H9 (cell line): ENCODE measurements around the gene DTX3L. TPM values are rescaled to one million over a fixed set of nuclear protein-coding genes. Genes with fewer than 3 reads are reported as not detected.

Experiments used
- DNase-seq: peaks from one replicate; pipeline ENCODE4 v3.0.0-alpha.2; 2017
- H2AFZ ChIP-seq: one replicate; pipeline ENCODE4 v1.6.1; 2013; ENCODE audit warnings: mild to moderate bottlenecking, low read length, control low read depth, moderate library complexity
- H2AK5ac ChIP-seq: 2 replicates; pipeline ENCODE4 v1.6.1; 2013; ENCODE audit warnings: low read length, control low read depth, mixed read lengths; ENCODE audit not compliant: insufficient read length
- H2BK120ac ChIP-seq: one replicate; pipeline ENCODE4 v1.6.1; 2013; ENCODE audit warnings: low read depth, mild to moderate bottlenecking, low read length, control low read depth, inconsistent platforms; ENCODE audit not compliant: poor library complexity, severe bottlenecking
- H2BK12ac ChIP-seq: 2 replicates; pipeline ENCODE4 v1.6.1; 2013; ENCODE audit warnings: low read length, control low read depth, mixed read lengths, low read depth; ENCODE audit not compliant: insufficient read length
- H2BK15ac ChIP-seq: 2 replicates; pipeline ENCODE4 v1.6.1; 2013; ENCODE audit warnings: low read depth, low read length, control low read depth
- H2BK20ac ChIP-seq: one replicate; pipeline ENCODE4 v1.6.1; 2013; ENCODE audit warnings: low read depth, mild to moderate bottlenecking, low read length, control low read depth, inconsistent platforms; ENCODE audit not compliant: poor library complexity, severe bottlenecking
- H2BK5ac ChIP-seq: 2 replicates; pipeline ENCODE4 v1.6.1; 2013; ENCODE audit warnings: low read length, control low read depth, mixed read lengths; ENCODE audit not compliant: insufficient read length
- H3K14ac ChIP-seq: 2 replicates; pipeline ENCODE4 v1.6.1; 2013; ENCODE audit warnings: low read length, control low read depth; ENCODE audit not compliant: insufficient read depth
- H3K18ac ChIP-seq: 2 replicates; pipeline ENCODE4 v1.6.1; 2013; ENCODE audit warnings: low read depth, mild to moderate bottlenecking, mixed read lengths, low read length, control low read depth; ENCODE audit not compliant: insufficient read length
- H3K23ac ChIP-seq: 2 replicates; pipeline ENCODE4 v1.6.1; 2013; ENCODE audit warnings: low read length, control low read depth, mixed read lengths, low read depth; ENCODE audit not compliant: insufficient read length
- H3K23me2 ChIP-seq: 2 replicates; pipeline ENCODE4 v1.6.1; 2013; ENCODE audit warnings: low read depth, mild to moderate bottlenecking, mixed read lengths, low read length, control low read depth; ENCODE audit not compliant: insufficient read length, poor library complexity, severe bottlenecking
- H3K27ac ChIP-seq: 2 replicates; pipeline ENCODE4 v1.5.1; 2013; ENCODE audit warnings: low read length, control low read depth, mixed read lengths, low read depth; ENCODE audit not compliant: insufficient read length
- H3K27me3 ChIP-seq: 2 replicates; pipeline ENCODE4 v1.6.1; 2013; ENCODE audit warnings: low read length, control low read depth, inconsistent platforms; ENCODE audit not compliant: insufficient read depth
- H3K4ac ChIP-seq: 2 replicates; pipeline ENCODE4 v1.6.1; 2013; ENCODE audit warnings: low read depth, mild to moderate bottlenecking, control low read depth, inconsistent platforms, low read length, moderate library complexity
- H3K4me1 ChIP-seq: 2 replicates; pipeline ENCODE4 v1.6.1; 2013; ENCODE audit warnings: low read length, control low read depth, inconsistent platforms; ENCODE audit not compliant: insufficient read depth
- H3K4me2 ChIP-seq: 2 replicates; pipeline ENCODE4 v1.6.1; 2013; ENCODE audit warnings: low read length, control low read depth, mixed read lengths; ENCODE audit not compliant: insufficient read length, insufficient read depth
- H3K56ac ChIP-seq: 2 replicates; pipeline ENCODE4 v1.6.1; 2013; ENCODE audit warnings: low read depth, mild to moderate bottlenecking, mixed read lengths, low read length, control low read depth; ENCODE audit not compliant: insufficient read length
- H3K79me1 ChIP-seq: 2 replicates; pipeline ENCODE4 v1.6.1; 2013; ENCODE audit warnings: low read depth, mild to moderate bottlenecking, moderate library complexity, low read length, control low read depth, inconsistent platforms; ENCODE audit not compliant: insufficient read depth, poor library complexity, severe bottlenecking
- H3K79me2 ChIP-seq: 2 replicates; pipeline ENCODE4 v1.6.1; 2013; ENCODE audit warnings: low read length, control low read depth, inconsistent platforms; ENCODE audit not compliant: insufficient read depth
- H3K9ac ChIP-seq: 2 replicates; pipeline ENCODE4 v1.6.1; 2013; ENCODE audit warnings: low read length, control low read depth, mixed read lengths; ENCODE audit not compliant: insufficient read length; ENCODE audit errors: extremely low read depth
- H3K9me3 ChIP-seq: one replicate; pipeline ENCODE4 v1.6.1; 2013; ENCODE audit warnings: low read depth, low read length, inconsistent platforms; ENCODE audit not compliant: control insufficient read depth
- H3T11ph ChIP-seq: one replicate; pipeline ENCODE4 v1.6.1; 2013; ENCODE audit warnings: mild to moderate bottlenecking, low read length, control low read depth, inconsistent platforms
- H4K20me1 ChIP-seq: one replicate; pipeline ENCODE4 v1.6.1; 2013; ENCODE audit not compliant: control insufficient read depth, insufficient read length, insufficient read depth
- H4K5ac ChIP-seq: 2 replicates; pipeline ENCODE4 v1.6.1; 2013; ENCODE audit warnings: low read depth, mild to moderate bottlenecking, mixed read lengths, low read length, control low read depth; ENCODE audit not compliant: insufficient read length
- H4K8ac ChIP-seq: replicated peaks from 2 replicates; pipeline ENCODE4 v1.6.1; 2013; ENCODE audit warnings: low read length, control low read depth, mixed read lengths, low read depth; ENCODE audit not compliant: insufficient read length
- H4K91ac ChIP-seq: 2 replicates; pipeline ENCODE4 v1.6.1; 2013; ENCODE audit warnings: low read depth, mild to moderate bottlenecking, moderate library complexity, mixed read lengths, low read length, control low read depth; ENCODE audit not compliant: insufficient read length
- H3K27ac Mint-ChIP-seq, 3 experiments: 2 replicates in 2 of 3; 3 replicates in 1 of 3; pipeline ENCODE4 v1.8.0; 2020 to 2021; ENCODE audit warnings: mixed read lengths in 3 of 3, mild to moderate bottlenecking in 1 of 3, moderate library complexity in 1 of 3
- H3K27me3 Mint-ChIP-seq: 2 replicates; pipeline ENCODE4 v1.8.0; 2021; ENCODE audit warnings: low read depth, mild to moderate bottlenecking, moderate library complexity, mixed read lengths
- H3K36me3 Mint-ChIP-seq, 3 experiments: 2 replicates in 2 of 3; 3 replicates in 1 of 3; pipeline ENCODE4 v1.8.0; 2020 to 2021; ENCODE audit warnings: low read depth in 3 of 3, mixed read lengths in 3 of 3; ENCODE audit not compliant: insufficient read depth in 1 of 3
- H3K4me1 Mint-ChIP-seq, 2 experiments: 2 replicates each; pipeline ENCODE4 v1.8.0; 2020; ENCODE audit warnings: mixed read lengths in 2 of 2
- H3K4me3 Mint-ChIP-seq, 2 experiments: 2 replicates in 1 of 2; 3 replicates in 1 of 2; pipeline ENCODE4 v1.8.0; 2020 to 2021; ENCODE audit warnings: mild to moderate bottlenecking in 2 of 2, mixed read lengths in 2 of 2, moderate library complexity in 1 of 2
- H3K9me3 Mint-ChIP-seq, 2 experiments: 2 replicates in 1 of 2; 3 replicates in 1 of 2; pipeline ENCODE4 v1.8.0; 2020; ENCODE audit warnings: mild to moderate bottlenecking in 2 of 2, mixed read lengths in 2 of 2, moderate library complexity in 1 of 2
- WGBS: extraction: QIAGEN DNeasy Blood & Tissue Kit; methylation state at CpG from one replicate; pipeline ENCODE4 v1.1.7; 2013; ENCODE audit warnings: missing lambda C conversion rate, low lambda C conversion rate, mixed read lengths; ENCODE audit not compliant: insufficient read length; ENCODE audit errors: extremely low coverage; 5-methylcytosine and 5-hydroxymethylcytosine counted together
- total RNA-seq: library from RNA; stranded (reverse); gene quantifications from 2 replicates; pipeline ENCODE4 v1.2.1, GENCODE V29; 2021
- TF ChIP-seq, protein P1 (sequence below): fragments of 200-600 bp; sonication (generic); conservative IDR thresholded peaks from 3 replicates; pipeline ENCODE4 v1.8.0; 2021; ENCODE audit warnings: antibody characterized with exemption, mild to moderate bottlenecking

DTX3L gene
- total RNA-seq, 1 experiment from 2014 or later, result 7.5 TPM

GRCh38 chr3:122598556-122598955 is 34.4 kb downstream of the DTX3L start:
- no peaks in the 10 kb centered on the region for H3K27me3 ChIP-seq

More at GRCh38 chr3:122598556-122598955, 34.4 kb downstream of the DTX3L start:
- Histone ChIP-seq H3K79me2 (no peaks in the 10 kb centered on the region), H2BK12ac (no peak overlapping the region), H2BK120ac (no peak overlapping the region), H3K4me2 (no peak overlapping the region), H3K9ac (no peak overlapping the region), H3K79me1 (no peaks in the 10 kb centered on the region), H4K8ac (no peak overlapping the region), H2AFZ (no peak overlapping the region), H3K4me1 (no peaks in the 10 kb centered on the region), H4K20me1 (no peaks in the 10 kb centered on the region), H3K23ac (no peak overlapping the region), H3K14ac (no peak overlapping the region), H3T11ph (no peak overlapping the region), H2BK20ac (no peak overlapping the region), H2AK5ac (no peak overlapping the region), H3K9me3 (no peaks in the 10 kb centered on the region), H3K18ac (no peak overlapping the region), H4K91ac (no peak overlapping the region), H2BK15ac (no peak overlapping the region), H3K4ac (no peak overlapping the region), H3K27ac (no peak overlapping the region), H2BK5ac (no peak overlapping the region), H4K5ac (no peak overlapping the region), H3K23me2 (no peaks in the 10 kb centered on the region), H3K56ac (no peak overlapping the region)
- Mint-ChIP-seq H3K9me3 (no peaks in the 10 kb centered on the region), H3K27me3 (no peaks in the 10 kb centered on the region), H3K36me3 (no peaks in the 10 kb centered on the region; a peak in 1 of 7 replicates), H3K4me1 (peaks cover 0 to 4% of the 10 kb centered on the region in 2 experiments; a peak in 1 of 4 replicates), H3K27ac (no peak overlapping the region), H3K4me3 (no peak overlapping the region)
- no peak for DNase-seq
- WGBS, result no CpG with 5 or more reads among the region's 4 CpGs
- TF ChIP-seq, protein P1, sequence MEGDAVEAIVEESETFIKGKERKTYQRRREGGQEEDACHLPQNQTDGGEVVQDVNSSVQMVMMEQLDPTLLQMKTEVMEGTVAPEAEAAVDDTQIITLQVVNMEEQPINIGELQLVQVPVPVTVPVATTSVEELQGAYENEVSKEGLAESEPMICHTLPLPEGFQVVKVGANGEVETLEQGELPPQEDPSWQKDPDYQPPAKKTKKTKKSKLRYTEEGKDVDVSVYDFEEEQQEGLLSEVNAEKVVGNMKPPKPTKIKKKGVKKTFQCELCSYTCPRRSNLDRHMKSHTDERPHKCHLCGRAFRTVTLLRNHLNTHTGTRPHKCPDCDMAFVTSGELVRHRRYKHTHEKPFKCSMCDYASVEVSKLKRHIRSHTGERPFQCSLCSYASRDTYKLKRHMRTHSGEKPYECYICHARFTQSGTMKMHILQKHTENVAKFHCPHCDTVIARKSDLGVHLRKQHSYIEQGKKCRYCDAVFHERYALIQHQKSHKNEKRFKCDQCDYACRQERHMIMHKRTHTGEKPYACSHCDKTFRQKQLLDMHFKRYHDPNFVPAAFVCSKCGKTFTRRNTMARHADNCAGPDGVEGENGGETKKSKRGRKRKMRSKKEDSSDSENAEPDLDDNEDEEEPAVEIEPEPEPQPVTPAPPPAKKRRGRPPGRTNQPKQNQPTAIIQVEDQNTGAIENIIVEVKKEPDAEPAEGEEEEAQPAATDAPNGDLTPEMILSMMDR, result no peak
